ENCODE results near the gene FAM53A.

Gene FAM53A

GRCh38 chr4:1711055-1711570 is 27.0 kb upstream of the FAM53A start (continued):
- no peak for TF ChIP-seq ZNF518A (tag by site-specific recombination; conservative IDR thresholded peaks at IDR 0.05; ENCODE audit: low read depth)
- TF ChIP-seq KLF9 (tag by site-specific recombination; IDR thresholded peaks at IDR 0.05; ENCODE audit: low read depth) = 0 out of 2 replicates have a peak, but pooled peaks have one; percentile 16
- no peak for TF ChIP-seq ZNF112 (tag by site-specific recombination; IDR thresholded peaks at IDR 0.05)
- TF ChIP-seq ZNF184 (tag by site-specific recombination; IDR thresholded peaks at IDR 0.05) = no peak

GRCh38 chr4:1708581-1708980 is 24.5 kb upstream of the FAM53A start:
- ChIA-PET POLR2A (interaction anchor here (0.6 to 2.1 kb wide), 4 partner anchors 12 to 18 kb away, joined by 3 to 8 read pairs (median 6); partner anchors contain the start of genes TACC3 and TMEM129), CTCF (interaction anchor here (1.6 to 3.9 kb wide), 2 partner anchors 10 to 15 kb away, joined by 5 to 38 read pairs; no protein-coding TSS in a partner anchor)
- Histone ChIP-seq H3K4me1 (ENCODE audit: control insufficient read depth, insufficient read depth, low read length) (no peaks in the 10 kb centered on the region), H3K27ac (ENCODE audit: extremely low read depth, low read depth, low read length) (no peak overlapping the region), H3K4me3 (ENCODE audit: low read depth, low read length) (no peak overlapping the region), H3K36me3 (ENCODE audit: control insufficient read depth in 2 of 2, insufficient read depth in 1 of 2, low read length in 2 of 2) (peaks cover 13 to 63% of the 10 kb centered on the region in 2 experiments; a peak in 2 of 3 replicates), H3K9me3 (ENCODE audit: control insufficient read depth, insufficient read depth, low read depth, low read length) (no peaks in the 10 kb centered on the region)
- TF ChIP-seq ZNF302 (tag by site-specific recombination; IDR thresholded peaks at IDR 0.05; ENCODE audit: low read depth) (no peak), PRDM6 (tag by site-specific recombination; IDR thresholded peaks at IDR 0.05) (peak; percentile 34; the same call in 1 of the 2 replicates), ZNF132 (tag by site-specific recombination; IDR thresholded peaks at IDR 0.05; ENCODE audit: borderline replicate concordance) (no peak)

- no peak overlapping the region for H3K27ac ChIP-seq (ENCODE audit: extremely low read depth, low read depth, low read length)
- H3K4me1 ChIP-seq (ENCODE audit: control insufficient read depth, insufficient read depth, low read length) = no peaks in the 10 kb centered on the region
- H3K9me3 ChIP-seq (ENCODE audit: control insufficient read depth, insufficient read depth, low read depth, low read length) = no peaks in the 10 kb centered on the region
- ChIA-PET POLR2A (interaction anchor here (0.6 to 1.5 kb wide), 3 partner anchors 10 to 413 kb away, joined by 3 to 6 read pairs (median 3); no protein-coding TSS in a partner anchor), CTCF (interaction anchor here (5.4 kb wide), 1 partner anchor 13 kb away, joined by 36 read pairs; no protein-coding TSS in a partner anchor)
- TF ChIP-seq ZBTB7A (tag by site-specific recombination; IDR thresholded peaks at IDR 0.05; ENCODE audit: low read depth) (no peak), ZBTB8A (tag by site-specific recombination; IDR thresholded peaks at IDR 0.05) (no peak), ZNF600 (tag by site-specific recombination; IDR thresholded peaks at IDR 0.05) (0 out of 2 replicates have a peak, but pooled peaks have one; percentile 30)
- no peak overlapping the region for H3K4me3 ChIP-seq (ENCODE audit: low read depth, low read length)
- H3K36me3 ChIP-seq (ENCODE audit: control insufficient read depth in 2 of 2, insufficient read depth in 1 of 2, low read length in 2 of 2) = peaks cover 16 to 84% of the 10 kb centered on the region in 2 experiments; a peak in 2 of 3 replicates
These were observed 22.2 kb upstream of the FAM53A start for GRCh38 chr4:1706358-1706757.

- peaks cover 21 to 90% of the 10 kb centered on the region in 2 experiments; a peak in 2 of 3 replicates for H3K36me3 ChIP-seq (ENCODE audit: control insufficient read depth in 2 of 2, insufficient read depth in 1 of 2, low read length in 2 of 2)
- POLR2A ChIA-PET = interaction anchor here (0.6 to 1.5 kb wide), 3 partner anchors 9 to 413 kb away, joined by 3 to 6 read pairs (median 3); no protein-coding TSS in a partner anchor
These were observed 21.6 kb upstream of the FAM53A start for GRCh38 chr4:1705732-1706131.

More at GRCh38 chr4:1705732-1706131, 21.6 kb upstream of the FAM53A start:
- CTCF ChIA-PET = interaction anchor here (5.4 kb wide), 1 partner anchor 12 kb away, joined by 36 read pairs; no protein-coding TSS in a partner anchor
- Histone ChIP-seq H3K9me3 (ENCODE audit: control insufficient read depth, insufficient read depth, low read depth, low read length) (no peaks in the 10 kb centered on the region), H3K4me3 (ENCODE audit: low read depth, low read length) (no peak overlapping the region), H3K4me1 (ENCODE audit: control insufficient read depth, insufficient read depth, low read length) (no peaks in the 10 kb centered on the region), H3K27ac (ENCODE audit: extremely low read depth, low read depth, low read length) (no peak overlapping the region)
- TF ChIP-seq ZNF785 (tag by site-specific recombination; IDR thresholded peaks at IDR 0.05) (no peak), ZNF2 (tag by site-specific recombination; IDR thresholded peaks at IDR 0.05) (no peak), ZNF223 (tag by site-specific recombination; IDR thresholded peaks at IDR 0.05) (no peak), ZNF549 (tag by site-specific recombination; IDR thresholded peaks at IDR 0.05) (no peak), ZNF621 (tag by site-specific recombination; IDR thresholded peaks at IDR 0.05) (no peak), ZNF174 (tag by site-specific recombination; IDR thresholded peaks at IDR 0.05) (no peak), ZNF24 (tag by site-specific recombination; IDR thresholded peaks at IDR 0.05) (no peak), KLF17 (tag by site-specific recombination; IDR thresholded peaks at IDR 0.05) (no peak), GLI2 (tag by site-specific recombination; IDR thresholded peaks at IDR 0.05; ENCODE audit: borderline replicate concordance, low read depth) (no peak), ZNF221 (tag by site-specific recombination; IDR thresholded peaks at IDR 0.05; ENCODE audit: borderline replicate concordance) (no peak), SP7 (tag by site-specific recombination; IDR thresholded peaks at IDR 0.05) (no peak), ZNF266 (tag by site-specific recombination; IDR thresholded peaks at IDR 0.05; ENCODE audit: low read depth) (no peak)

All from HEK293 (cell line).